ENCODE measurements around the gene TMEM44. TPM values are rescaled to one million over a fixed set of nuclear protein-coding genes. Genes with fewer than 3 reads are reported as not detected.

The TMEM44 gene, protein sequence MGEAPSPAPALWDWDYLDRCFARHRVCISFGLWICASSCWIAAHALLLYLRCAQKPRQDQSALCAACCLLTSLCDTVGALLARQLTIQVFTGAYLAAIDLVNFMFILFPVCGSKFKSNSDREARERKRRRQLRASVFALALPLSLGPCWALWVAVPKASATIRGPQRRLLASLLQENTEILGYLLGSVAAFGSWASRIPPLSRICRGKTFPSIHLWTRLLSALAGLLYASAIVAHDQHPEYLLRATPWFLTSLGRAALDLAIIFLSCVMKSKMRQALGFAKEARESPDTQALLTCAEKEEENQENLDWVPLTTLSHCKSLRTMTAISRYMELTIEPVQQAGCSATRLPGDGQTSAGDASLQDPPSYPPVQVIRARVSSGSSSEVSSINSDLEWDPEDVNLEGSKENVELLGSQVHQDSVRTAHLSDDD
- 1 to 10 TPM; 5.5 to 5.6 TPM for total RNA-seq

- POLR2A ChIA-PET = interaction anchor here (0.9 to 1.1 kb wide), 3 partner anchors 39 to 909 kb away, joined by 3 to 5 read pairs (median 4); partner anchors contain the start of gene LSG1
- CTCF ChIA-PET = interaction anchor here (0.9 to 1.3 kb wide), 5 partner anchors 11 to 637 kb away, joined by 3 to 5 read pairs (median 4); partner anchors contain the start of genes LSG1 and XXYLT1
Observed at GRCh38 chr3:194633349-194634004, at the start of gene TMEM44. TMEM44 (minus strand) TSS chr3:194633419; CDS start chr3:194633215, 204 bp downstream.

GRCh38 chr3:194682694-194683310 is 49.6 kb upstream of the TMEM44 start:
- POLR2A ChIA-PET = interaction anchor here (0.6 to 1.2 kb wide), 5 partner anchors 10 to 578 kb away, joined by 3 to 4 read pairs (median 3); partner anchors contain the start of gene LSG1
- CTCF ChIA-PET = interaction anchor here (0.7 to 3.0 kb wide), 22 partner anchors 7 to 588 kb away, joined by 3 to 36 read pairs (median 4); partner anchors contain the start of gene LSG1

- POLR2A ChIA-PET = interaction anchor here (0.6 to 0.7 kb wide), 3 partner anchors 10 to 578 kb away, joined by 3 to 4 read pairs (median 3); partner anchors contain the start of gene LSG1
- CTCF ChIA-PET = interaction anchor here (0.7 to 3.0 kb wide), 20 partner anchors 10 to 588 kb away, joined by 3 to 36 read pairs (median 4); partner anchors contain the start of gene LSG1
Observed at GRCh38 chr3:194682189-194682693, 49.0 kb upstream of the TMEM44 start.

DNA sequence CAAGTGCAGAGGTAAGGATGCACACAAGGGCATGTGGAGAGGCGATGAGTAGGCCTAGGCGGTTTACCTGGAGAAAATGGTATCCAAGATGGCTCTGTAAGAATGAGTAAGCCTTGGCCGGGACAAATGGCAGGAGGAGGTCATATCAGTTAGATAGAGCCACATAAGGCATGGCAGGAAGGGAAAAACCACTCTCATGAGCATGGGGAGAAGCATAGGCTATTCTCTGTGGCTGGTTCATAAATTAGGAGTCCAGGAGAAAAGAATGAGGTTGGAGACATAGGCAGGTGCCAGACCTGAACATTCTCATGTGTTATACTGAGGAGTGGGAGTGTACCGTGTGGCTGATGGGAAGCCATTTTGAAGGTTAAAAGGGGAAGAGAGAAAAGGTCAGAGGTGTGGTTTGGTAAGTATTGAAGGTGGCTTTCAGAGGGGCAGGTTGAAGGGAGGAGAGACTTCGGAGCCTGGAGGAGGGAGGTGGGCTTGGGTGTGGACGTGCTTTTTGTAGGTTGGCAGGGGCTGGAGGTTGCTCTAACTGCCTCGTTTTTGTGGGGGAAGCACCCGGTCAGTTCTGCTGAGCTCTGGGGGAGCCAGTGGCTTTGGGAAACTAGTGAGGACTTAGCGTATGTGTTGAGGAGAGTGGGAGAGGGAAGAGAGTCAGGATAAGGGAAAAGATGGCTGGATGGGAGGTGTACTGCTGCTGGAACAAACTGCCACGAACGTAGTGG is 47.8 kb upstream of the TMEM44 start:
- POLR2A ChIA-PET = no interaction called here
- CTCF ChIA-PET = interaction anchor here (1.9 kb wide), 1 partner anchor 582 kb away, joined by 6 read pairs; no protein-coding TSS in a partner anchor

- CTCF ChIA-PET = no interaction called here
- POLR2A ChIA-PET = no interaction called here
Observed at GRCh38 chr3:194676471-194676870, 43.3 kb upstream of the TMEM44 start.

- POLR2A ChIA-PET = interaction anchor here (0.7 to 2.5 kb wide), 3 partner anchors 12 to 190 kb away, joined by 3 to 18 read pairs (median 4); no protein-coding TSS in a partner anchor
- CTCF ChIA-PET = interaction anchor here (0.8 to 5.7 kb wide), 3 partner anchors 8 to 431 kb away, joined by 4 to 48 read pairs (median 5); partner anchors contain the start of gene FAM43A
Observed at GRCh38 chr3:194675680-194676079, 42.5 kb upstream of the TMEM44 start.

DNA sequence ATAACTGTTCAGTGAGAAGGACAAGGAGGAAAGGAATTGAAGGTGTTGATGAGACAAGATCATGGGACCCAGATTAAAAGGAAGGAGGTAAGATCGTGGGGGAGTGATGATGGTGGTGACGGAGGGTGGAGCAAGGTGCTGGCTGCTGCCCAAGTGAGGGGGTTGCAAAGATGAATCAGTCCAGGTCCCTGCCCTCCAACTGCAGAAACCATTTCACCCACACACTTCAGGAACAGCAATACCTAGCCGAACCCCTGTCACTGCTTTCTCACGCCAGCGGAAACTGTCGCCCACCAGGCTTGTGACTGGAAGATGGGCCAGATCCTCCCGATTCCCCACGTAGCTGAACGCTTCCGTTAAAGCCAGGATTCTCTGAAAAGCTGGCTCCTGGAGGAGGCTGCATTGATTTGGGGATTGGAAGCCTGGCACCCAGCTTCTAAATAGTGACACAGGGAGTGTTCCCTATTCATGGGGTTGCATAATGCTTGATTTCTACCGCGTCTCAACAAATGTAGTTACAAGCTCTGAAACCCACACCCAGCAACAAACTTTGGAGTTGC is 41.9 kb upstream of the TMEM44 start:
- POLR2A ChIA-PET = interaction anchor here (0.7 to 2.5 kb wide), 3 partner anchors 12 to 189 kb away, joined by 3 to 18 read pairs (median 4); no protein-coding TSS in a partner anchor
- CTCF ChIA-PET = interaction anchor here (0.7 to 5.7 kb wide), 4 partner anchors 8 to 431 kb away, joined by 3 to 48 read pairs (median 4); partner anchors contain the start of gene FAM43A

- CTCF ChIA-PET = interaction anchor here (0.9 to 5.7 kb wide), 4 partner anchors 9 to 597 kb away, joined by 3 to 48 read pairs (median 20); partner anchors contain the start of genes FAM43A and XXYLT1
- POLR2A ChIA-PET = interaction anchor here (2.5 kb wide), 1 partner anchor 13 kb away, joined by 18 read pairs; no protein-coding TSS in a partner anchor
Observed at GRCh38 chr3:194673761-194674160, 40.5 kb upstream of the TMEM44 start.

- POLR2A ChIA-PET = interaction anchor here (1.0 to 1.4 kb wide), 4 partner anchors 9 to 586 kb away, joined by 3 to 16 read pairs (median 4); partner anchors contain the start of genes FAM43A and TMEM44
- CTCF ChIA-PET = interaction anchor here (1.3 to 5.7 kb wide), 7 partner anchors 10 to 597 kb away, joined by 4 to 48 read pairs (median 8); partner anchors contain the start of gene FAM43A
Observed at GRCh38 chr3:194672876-194673275, 39.7 kb upstream of the TMEM44 start.

DNA sequence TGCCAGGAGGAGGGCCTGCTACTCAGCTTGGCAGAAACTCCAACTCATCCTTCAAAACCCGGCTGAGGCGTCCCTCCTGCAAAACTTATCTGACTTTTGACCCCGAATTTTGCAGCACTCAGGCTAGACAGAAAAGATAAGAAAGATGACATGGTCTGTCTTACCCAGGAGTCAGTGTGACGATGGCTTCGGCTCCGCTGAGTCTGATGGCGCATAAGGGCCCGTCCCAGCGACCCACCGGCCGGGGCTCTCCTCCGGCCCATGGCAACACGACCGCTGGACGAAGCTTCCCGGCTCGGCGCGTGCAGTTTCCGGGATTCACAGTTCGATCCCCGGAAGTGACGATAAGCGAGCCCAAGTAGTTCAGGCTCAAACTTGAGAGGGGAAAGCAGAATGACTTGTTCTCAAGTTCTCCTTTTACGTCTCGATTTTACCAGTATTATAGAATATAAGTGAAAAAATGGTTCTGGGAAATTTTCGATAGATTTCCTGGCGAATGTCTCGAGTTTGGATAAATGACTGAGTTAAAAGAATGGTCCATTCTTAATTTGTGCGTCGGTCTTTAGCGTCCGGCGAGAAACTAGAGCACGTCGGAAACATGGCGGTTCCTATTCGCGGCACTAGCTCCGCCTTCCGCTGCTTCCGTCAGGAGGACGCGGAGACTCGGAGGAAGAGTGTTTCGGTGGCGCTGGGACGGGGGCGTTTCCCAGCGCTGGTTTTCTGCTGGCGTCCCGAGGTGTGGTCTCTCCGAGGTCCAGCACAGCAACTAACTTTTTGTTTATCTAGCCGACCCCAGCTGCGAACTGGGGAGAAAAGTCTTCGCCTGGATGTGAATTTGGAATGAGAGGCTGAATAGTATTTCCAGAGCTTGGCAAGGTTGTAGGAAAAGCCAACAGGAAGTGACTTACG is 38.9 kb upstream of the TMEM44 start, which contains the start of gene LSG1:
Gene LSG1 (minus strand): TSS at position 292 of the 909 bp plus-strand sequence. CDS start 29 bp downstream, at position 263.
- POLR2A ChIA-PET = interaction anchor here (1.0 to 1.4 kb wide), 5 partner anchors 10 to 586 kb away, joined by 3 to 16 read pairs (median 4); partner anchors contain the start of genes FAM43A and TMEM44
- CTCF ChIA-PET = interaction anchor here (0.7 to 5.7 kb wide), 11 partner anchors 10 to 599 kb away, joined by 3 to 48 read pairs (median 6); partner anchors contain the start of genes FAM43A and XXYLT1

DNA sequence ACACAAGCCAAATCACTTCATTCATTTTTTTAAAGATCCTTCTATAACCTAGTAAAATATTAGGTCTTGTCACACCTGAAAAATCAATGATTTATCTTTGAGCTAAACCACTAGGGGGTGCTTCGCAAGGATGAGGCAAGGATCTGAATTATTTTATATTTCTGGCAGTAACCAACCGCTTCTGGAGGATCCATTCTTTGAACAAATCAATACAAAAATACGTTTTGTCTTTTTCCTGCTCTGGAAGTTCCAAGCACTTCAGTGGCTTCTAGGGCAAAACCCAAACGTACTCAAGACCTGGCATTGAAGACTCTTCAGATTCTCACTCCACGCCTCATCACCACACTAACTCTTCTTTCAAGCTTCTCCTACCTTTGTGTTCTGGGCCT is 38.3 kb upstream of the TMEM44 start:
- POLR2A ChIA-PET = interaction anchor here (1.1 to 1.4 kb wide), 2 partner anchors 12 to 38 kb away, joined by 3 to 4 read pairs; partner anchors contain the start of gene TMEM44

DNA sequence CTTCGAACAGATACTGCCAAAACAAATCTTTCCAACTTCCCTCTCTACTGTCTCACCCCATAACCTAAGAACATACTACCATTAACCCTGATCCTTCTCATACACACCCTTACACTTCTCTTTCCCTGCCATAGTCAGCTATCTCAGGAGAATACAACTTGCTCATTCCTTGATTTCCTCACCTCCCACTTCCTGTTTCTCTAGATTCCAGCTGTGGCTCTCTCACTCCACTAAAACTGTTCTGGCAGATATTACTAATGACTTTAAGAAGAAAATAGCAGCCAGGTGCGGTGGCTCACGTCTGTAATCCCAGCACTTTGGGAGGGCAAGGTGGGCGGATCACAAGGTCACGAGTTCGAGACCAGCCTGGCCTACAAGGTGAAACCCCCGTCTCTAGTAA is 34.1 kb upstream of the TMEM44 start:
- POLR2A ChIA-PET = no interaction called here
- CTCF ChIA-PET = no interaction called here

More for the DNA sequence above, 38.3 kb upstream of the TMEM44 start:
- CTCF ChIA-PET = interaction anchor here (0.9 to 5.7 kb wide), 9 partner anchors 10 to 600 kb away, joined by 4 to 48 read pairs (median 6); partner anchors contain the start of genes FAM43A and XXYLT1

DNA sequence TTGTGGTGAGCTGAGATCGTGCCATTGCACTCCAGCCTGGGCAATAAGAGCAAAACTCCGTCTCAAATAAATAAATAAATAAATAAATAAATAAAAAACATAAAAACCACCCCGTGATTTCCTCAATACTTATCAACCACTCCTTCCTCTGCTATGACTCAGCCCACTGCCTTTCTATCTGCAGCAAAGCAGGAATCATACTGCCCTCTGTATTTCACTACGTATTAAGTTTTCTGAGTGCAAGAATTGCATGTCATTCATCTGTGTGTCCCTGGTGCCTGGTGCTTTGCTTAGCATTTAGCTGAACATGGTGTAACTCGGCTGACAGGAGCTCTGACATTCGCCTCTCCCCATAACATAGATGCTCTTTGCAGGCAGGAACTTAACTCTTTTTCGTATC is 31.6 kb upstream of the TMEM44 start:
- ChIA-PET POLR2A (interaction anchor here (0.7 kb wide), 1 partner anchor 605 kb away, joined by 3 read pairs; no protein-coding TSS in a partner anchor), CTCF (no interaction called here)

DNA sequence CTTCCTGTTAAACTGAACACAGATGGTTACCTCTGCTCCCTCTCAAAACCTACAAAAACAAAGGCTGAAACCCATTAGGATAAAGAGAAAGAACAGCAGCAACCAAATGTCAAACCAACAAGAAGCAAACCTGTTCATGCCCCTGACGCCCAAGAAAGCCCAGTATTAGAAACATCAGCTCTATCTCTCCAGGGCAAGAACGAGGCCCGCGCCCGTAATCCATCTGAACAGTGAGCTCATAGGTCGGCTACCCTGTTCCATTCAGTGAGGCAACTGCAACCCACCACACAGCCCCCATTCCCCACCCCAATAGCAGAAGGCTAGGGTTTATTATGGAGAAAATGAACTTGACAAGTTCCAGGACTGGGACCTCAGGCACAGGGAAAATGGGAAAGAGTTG is 28.7 kb upstream of the TMEM44 start:
- ChIA-PET POLR2A (no interaction called here), CTCF (interaction anchor here (3.1 kb wide), 1 partner anchor 10 kb away, joined by 16 read pairs; the partner anchor contains the start of gene LSG1)

- POLR2A ChIA-PET = no interaction called here
- CTCF ChIA-PET = interaction anchor here (3.1 kb wide), 1 partner anchor 10 kb away, joined by 16 read pairs; the partner anchor contains the start of gene LSG1
Observed at GRCh38 chr3:194661374-194661773, 28.2 kb upstream of the TMEM44 start.

GRCh38 chr3:194659778-194660177 is 26.6 kb upstream of the TMEM44 start:
- ChIA-PET POLR2A (interaction anchor here (0.6 kb wide), 1 partner anchor 1145 kb away, joined by 3 read pairs; no protein-coding TSS in a partner anchor), CTCF (interaction anchor here (0.7 kb wide), 1 partner anchor 34 kb away, joined by 3 read pairs; no protein-coding TSS in a partner anchor)

Data from activated CD8-positive, alpha-beta memory T cell treated with anti-CD3 and anti-CD28 coated beads for 36 hours (primary cell).